ENCODE results near the gene UBE2J1. TPM values are rescaled to one million over a fixed set of nuclear protein-coding genes. Genes with fewer than 3 reads are reported as not detected.

The UBE2J1 gene
- total and polyA plus RNA-seq, 10 of the 15 experiments (the other 5 are each of a cell fraction or from before 2014, with no cell fraction given), result 48.7 to 131 (median 90.0) TPM

- TF ChIP-seq STAT3 (IDR thresholded peaks at IDR 0.05; ENCODE audit: low read depth, low read length), result 0 out of 2 replicates have a peak, but pooled peaks have one; percentile 45
- TF ChIP-seq, protein P1, sequence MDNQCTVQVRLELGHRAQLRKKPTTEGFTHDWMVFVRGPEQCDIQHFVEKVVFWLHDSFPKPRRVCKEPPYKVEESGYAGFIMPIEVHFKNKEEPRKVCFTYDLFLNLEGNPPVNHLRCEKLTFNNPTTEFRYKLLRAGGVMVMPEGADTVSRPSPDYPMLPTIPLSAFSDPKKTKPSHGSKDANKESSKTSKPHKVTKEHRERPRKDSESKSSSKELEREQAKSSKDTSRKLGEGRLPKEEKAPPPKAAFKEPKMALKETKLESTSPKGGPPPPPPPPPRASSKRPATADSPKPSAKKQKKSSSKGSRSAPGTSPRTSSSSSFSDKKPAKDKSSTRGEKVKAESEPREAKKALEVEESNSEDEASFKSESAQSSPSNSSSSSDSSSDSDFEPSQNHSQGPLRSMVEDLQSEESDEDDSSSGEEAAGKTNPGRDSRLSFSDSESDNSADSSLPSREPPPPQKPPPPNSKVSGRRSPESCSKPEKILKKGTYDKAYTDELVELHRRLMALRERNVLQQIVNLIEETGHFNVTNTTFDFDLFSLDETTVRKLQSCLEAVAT (IDR thresholded peaks at IDR 0.05), result peak; percentile 62; the same call in 1 of the 2 replicates
- TF ChIP-seq SIX5 (IDR thresholded peaks at IDR 0.05; ENCODE audit: low read depth, low read length, severe bottlenecking), result no peak
- peak; percentile 73; the same call in 2 of the 3 replicates for TF ChIP-seq POU2F2 (IDR thresholded peaks at IDR 0.05; ENCODE audit: borderline replicate concordance, low read depth, low read length)
- peak; percentile 93 for TF ChIP-seq PKNOX1 (IDR thresholded peaks at IDR 0.05)
- peak; percentile 52 for TF ChIP-seq NKRF (conservative IDR thresholded peaks at IDR 0.05)
- TF ChIP-seq CHD2 (IDR thresholded peaks at IDR 0.05; ENCODE audit: borderline replicate concordance, low read depth, low read length), result peak; percentile 65; the same call in 1 of the 2 replicates
- TF ChIP-seq CHD4 (IDR thresholded peaks at IDR 0.05), result no peak
- TF ChIP-seq, protein P2, sequence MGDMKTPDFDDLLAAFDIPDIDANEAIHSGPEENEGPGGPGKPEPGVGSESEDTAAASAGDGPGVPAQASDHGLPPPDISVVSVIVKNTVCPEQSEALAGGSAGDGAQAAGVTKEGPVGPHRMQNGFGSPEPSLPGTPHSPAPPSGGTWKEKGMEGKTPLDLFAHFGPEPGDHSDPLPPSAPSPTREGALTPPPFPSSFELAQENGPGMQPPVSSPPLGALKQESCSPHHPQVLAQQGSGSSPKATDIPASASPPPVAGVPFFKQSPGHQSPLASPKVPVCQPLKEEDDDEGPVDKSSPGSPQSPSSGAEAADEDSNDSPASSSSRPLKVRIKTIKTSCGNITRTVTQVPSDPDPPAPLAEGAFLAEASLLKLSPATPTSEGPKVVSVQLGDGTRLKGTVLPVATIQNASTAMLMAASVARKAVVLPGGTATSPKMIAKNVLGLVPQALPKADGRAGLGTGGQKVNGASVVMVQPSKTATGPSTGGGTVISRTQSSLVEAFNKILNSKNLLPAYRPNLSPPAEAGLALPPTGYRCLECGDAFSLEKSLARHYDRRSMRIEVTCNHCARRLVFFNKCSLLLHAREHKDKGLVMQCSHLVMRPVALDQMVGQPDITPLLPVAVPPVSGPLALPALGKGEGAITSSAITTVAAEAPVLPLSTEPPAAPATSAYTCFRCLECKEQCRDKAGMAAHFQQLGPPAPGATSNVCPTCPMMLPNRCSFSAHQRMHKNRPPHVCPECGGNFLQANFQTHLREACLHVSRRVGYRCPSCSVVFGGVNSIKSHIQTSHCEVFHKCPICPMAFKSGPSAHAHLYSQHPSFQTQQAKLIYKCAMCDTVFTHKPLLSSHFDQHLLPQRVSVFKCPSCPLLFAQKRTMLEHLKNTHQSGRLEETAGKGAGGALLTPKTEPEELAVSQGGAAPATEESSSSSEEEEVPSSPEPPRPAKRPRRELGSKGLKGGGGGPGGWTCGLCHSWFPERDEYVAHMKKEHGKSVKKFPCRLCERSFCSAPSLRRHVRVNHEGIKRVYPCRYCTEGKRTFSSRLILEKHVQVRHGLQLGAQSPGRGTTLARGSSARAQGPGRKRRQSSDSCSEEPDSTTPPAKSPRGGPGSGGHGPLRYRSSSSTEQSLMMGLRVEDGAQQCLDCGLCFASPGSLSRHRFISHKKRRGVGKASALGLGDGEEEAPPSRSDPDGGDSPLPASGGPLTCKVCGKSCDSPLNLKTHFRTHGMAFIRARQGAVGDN (IDR thresholded peaks at IDR 0.05), result peak; percentile 77
- TF ChIP-seq, protein P3, sequence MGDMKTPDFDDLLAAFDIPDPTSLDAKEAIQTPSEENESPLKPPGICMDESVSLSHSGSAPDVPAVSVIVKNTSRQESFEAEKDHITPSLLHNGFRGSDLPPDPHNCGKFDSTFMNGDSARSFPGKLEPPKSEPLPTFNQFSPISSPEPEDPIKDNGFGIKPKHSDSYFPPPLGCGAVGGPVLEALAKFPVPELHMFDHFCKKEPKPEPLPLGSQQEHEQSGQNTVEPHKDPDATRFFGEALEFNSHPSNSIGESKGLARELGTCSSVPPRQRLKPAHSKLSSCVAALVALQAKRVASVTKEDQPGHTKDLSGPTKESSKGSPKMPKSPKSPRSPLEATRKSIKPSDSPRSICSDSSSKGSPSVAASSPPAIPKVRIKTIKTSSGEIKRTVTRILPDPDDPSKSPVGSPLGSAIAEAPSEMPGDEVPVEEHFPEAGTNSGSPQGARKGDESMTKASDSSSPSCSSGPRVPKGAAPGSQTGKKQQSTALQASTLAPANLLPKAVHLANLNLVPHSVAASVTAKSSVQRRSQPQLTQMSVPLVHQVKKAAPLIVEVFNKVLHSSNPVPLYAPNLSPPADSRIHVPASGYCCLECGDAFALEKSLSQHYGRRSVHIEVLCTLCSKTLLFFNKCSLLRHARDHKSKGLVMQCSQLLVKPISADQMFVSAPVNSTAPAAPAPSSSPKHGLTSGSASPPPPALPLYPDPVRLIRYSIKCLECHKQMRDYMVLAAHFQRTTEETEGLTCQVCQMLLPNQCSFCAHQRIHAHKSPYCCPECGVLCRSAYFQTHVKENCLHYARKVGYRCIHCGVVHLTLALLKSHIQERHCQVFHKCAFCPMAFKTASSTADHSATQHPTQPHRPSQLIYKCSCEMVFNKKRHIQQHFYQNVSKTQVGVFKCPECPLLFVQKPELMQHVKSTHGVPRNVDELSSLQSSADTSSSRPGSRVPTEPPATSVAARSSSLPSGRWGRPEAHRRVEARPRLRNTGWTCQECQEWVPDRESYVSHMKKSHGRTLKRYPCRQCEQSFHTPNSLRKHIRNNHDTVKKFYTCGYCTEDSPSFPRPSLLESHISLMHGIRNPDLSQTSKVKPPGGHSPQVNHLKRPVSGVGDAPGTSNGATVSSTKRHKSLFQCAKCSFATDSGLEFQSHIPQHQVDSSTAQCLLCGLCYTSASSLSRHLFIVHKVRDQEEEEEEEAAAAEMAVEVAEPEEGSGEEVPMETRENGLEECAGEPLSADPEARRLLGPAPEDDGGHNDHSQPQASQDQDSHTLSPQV (IDR thresholded peaks at IDR 0.05), result no peak
- peak; percentile 57; the same call in 1 of the 2 replicates for TF ChIP-seq GABPA (IDR thresholded peaks at IDR 0.05; ENCODE audit: low read depth)
- TF ChIP-seq GATAD2B (conservative IDR thresholded peaks at IDR 0.05; ENCODE audit: low read depth), result peak; percentile 64; the same call in 1 of the 2 replicates
- peak; percentile 68 for TF ChIP-seq KLF5 (IDR thresholded peaks at IDR 0.05; ENCODE audit: partially characterized antibody)
- TF ChIP-seq EGR1 (IDR thresholded peaks at IDR 0.05; ENCODE audit: borderline replicate concordance in 1 of 2, low read depth in 2 of 2, low read length in 2 of 2), result peak in 1 of 2 experiments; percentile 96; a peak in 2 of 3 replicates
- peak; percentile 97 for TF ChIP-seq NFIC (IDR thresholded peaks at IDR 0.05; ENCODE audit: low read depth, low read length)
Observed at GRCh38 chr6:89297695-89298351, 54.7 kb downstream of the UBE2J1 start (continued).
